Stimulated activated CD4-positive, alpha-beta T cell treated with anti-CD3 and anti-CD28 coated beads, Interleukin-4, amount 100 ng/mL, for 4 hours (primary cell): ENCODE data around the gene ZNF138.

ENCODE experiments used
- DNase-seq, 2 experiments: peaks; one replicate each; pipeline ENCODE4 v3.0.0-alpha.2; 2020

Gene ZNF138

DNA sequence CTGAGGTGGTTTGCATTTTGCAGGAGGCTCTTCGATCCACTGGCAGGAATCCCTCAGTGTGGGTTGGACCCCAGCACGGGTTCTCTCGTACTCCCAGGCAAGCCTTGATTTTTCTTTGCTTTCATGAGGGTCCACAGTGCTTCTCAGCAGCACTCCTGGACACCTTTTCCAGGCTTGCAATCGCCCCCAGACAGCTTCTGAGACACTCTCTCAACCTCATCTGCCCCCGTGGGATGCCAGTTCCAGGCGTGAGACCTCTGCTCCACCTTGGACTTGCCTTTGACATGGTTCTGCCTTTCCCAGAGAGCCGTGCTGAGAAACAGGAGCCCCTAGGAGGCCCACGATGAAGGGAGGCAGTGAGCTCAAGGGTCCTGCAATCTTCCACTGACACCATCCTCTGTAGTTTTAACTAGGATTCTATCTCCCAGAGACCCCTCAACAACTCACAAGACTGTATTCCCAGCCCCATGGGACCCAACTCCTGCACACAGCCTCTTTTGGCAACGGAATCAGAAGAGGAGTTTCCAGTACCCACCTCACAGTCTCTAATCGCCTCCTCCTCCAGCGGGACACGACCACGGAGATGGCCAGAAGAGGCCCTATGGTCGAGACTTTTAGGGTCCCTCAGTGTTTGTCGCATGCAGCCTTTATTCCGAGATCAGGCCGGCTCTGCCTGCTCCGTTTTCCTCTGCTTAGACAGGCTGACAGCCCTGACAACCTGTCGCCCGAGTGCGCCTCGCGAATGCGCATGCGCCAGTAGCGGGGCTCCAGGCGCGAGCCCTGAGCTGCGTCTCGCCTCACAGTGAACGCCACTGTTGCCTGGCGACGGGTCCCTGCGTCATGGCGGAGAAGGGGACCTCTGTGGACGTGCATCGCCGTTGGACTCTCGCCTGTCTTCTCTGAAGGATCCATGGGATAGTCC is 82.8 kb downstream of the ZNF138 start:
- DNase-seq, result peak; percentile 69 to 74

DNA sequence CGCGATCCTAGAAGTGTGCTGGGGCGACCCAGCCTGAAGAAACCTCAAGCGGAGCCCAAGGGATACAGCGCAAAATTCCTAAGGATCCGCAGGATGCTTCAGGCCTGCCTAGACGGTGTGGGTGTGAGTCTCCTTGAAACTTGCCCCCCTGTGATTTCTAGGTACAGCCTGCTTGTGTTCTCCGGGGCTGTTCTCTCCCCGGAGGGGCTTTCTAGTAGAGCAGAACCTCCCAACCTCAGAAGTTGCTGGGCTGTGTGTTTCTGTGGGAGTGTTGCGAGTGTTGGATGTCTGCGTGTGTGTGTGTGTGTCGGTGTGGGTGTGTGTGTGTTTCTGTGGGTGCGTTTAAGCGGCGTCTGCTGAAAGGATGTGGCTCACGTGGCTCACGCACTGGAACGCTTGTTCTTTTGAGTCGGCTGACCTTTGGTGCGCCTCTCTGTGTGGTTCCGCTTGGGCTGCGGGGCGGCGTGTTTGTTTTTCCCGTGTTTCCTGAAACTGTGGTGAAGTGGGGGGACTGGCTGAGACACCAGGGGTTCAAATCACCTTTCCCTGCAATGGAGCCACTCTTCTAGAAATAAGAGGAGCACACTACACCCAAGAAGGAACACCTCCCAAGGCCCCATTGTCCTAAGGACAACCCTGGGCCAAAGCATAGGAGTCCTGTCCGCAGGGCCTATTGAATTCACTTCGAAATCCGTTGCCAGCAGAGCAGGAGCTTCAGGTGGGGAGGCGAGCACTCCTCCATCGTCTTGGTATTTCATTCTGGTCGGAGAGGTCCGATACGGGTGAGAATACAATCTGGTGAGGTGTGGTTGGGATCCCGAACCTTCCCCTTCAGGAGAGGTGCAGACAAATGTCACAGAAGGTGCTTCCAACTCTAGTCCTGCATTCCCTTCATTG is 83.7 kb downstream of the ZNF138 start:
- DNase-seq, result no peak

DNA sequence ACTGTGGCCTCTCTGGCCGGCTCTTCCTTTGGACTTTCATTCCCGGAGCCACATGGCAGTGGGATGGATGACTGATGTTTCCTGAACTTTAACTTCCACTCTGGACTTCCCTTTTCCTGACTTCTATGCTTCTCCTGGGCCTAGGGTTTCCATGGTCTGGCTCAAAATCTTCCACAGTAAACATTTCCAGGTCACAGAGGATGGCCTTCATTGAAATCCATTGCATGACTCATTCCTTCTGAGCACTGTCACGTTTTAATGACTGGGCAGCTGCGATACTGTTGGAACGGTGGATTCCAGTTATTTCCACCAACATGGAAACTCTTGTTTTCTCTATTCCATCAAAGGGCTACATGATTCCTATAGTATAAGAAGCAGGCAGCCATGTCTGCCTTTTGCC is 84.5 kb downstream of the ZNF138 start:
- DNase-seq, result no peak

DNA sequence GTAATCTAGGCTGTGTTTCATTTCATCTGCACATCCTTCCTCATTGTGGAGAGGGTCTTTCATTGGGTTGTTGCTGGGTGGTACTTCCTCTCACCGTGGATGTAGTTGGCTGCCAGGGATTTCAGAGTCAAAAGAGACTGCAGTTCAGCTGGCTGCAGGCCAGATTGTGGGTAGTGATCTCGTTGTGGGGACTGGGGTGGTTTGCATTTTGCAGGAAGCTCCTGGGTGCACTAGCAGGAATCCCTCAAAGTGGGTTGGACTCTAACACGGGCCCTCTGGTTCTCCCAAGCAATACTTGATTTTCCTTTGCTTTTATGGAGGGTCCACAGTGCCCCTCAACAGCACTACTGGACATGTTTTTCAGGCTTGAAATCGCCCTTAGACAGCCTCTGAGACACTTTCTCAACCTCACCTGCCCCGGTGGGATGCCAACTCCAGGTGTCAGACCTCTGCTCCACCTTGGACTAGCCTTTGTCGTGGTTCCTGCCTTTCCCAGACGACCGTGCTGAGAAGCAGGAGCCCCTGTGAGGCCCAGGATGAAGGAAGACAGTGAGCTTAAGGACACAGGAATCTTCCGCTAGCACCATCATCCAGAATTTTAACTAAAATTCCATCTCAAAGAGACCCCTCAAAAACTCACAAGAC is 85.0 kb downstream of the ZNF138 start:
- no peak for DNase-seq

DNA sequence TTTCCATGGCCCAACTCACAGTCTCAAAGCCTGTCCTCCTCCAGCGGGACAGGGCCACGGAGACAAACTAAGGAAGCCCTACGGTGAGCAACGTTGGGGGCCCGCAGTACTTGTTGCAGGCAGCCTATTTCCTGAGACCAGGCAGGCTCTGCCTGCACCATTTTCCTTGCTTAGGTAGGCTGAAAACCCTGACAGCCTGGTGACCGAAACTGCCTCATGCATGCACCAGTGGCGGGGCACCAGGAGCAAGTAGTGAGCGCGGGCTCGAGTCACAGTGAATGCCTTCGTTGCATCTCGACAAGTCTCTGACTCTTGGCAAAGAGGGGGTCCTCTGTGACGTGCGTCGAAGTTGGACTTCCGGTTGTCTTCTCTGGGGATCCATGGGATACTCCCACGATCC is 85.6 kb downstream of the ZNF138 start:
- DNase-seq, result no peak

DNA sequence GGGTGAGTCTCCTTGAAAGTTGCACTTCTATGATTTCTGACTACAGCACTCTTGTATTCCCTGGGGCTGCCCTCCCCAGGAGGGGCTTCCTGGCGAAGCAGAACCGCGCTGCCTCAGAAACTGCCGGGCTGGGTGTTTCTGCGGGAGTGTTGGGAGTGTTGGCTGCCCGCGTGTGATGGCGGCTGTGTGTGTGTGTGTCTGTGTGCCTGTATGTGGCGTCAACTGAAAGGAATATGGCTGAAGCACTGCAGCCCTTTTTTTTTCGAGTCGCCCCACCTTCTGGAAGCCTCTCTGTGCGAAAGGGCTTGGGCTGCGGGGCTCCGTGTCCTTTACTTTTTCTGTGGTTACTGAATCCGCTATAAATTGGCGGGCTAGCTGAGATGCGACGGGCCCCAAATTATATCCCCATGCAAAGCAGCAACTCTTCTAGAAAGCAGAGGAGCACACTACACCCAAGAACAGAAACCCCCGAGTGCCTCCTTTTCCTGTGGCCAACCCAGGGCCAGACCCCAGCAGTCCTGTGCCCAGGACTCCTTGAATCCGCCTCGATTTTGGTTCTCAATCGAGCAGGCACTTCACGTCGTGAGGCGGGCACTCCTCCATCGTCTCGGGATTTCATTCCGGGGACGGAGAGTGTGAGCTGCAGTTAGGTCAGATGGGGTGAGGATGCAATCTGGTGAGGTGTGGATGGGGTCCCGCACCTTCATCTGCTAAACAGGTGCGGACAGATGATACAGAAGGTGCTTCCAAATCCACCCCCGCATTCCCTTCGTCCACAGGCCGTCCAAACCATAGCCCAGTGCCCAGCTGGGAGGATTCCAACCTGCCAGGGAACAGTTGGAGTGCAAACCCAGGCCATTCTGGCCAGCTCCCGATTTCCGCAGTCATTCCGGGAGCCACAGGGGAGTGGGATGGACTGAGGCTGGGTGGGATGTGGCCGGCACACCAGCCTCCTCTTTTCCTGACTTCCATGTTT is 86.4 kb downstream of the ZNF138 start:
- DNase-seq, result no peak

DNA sequence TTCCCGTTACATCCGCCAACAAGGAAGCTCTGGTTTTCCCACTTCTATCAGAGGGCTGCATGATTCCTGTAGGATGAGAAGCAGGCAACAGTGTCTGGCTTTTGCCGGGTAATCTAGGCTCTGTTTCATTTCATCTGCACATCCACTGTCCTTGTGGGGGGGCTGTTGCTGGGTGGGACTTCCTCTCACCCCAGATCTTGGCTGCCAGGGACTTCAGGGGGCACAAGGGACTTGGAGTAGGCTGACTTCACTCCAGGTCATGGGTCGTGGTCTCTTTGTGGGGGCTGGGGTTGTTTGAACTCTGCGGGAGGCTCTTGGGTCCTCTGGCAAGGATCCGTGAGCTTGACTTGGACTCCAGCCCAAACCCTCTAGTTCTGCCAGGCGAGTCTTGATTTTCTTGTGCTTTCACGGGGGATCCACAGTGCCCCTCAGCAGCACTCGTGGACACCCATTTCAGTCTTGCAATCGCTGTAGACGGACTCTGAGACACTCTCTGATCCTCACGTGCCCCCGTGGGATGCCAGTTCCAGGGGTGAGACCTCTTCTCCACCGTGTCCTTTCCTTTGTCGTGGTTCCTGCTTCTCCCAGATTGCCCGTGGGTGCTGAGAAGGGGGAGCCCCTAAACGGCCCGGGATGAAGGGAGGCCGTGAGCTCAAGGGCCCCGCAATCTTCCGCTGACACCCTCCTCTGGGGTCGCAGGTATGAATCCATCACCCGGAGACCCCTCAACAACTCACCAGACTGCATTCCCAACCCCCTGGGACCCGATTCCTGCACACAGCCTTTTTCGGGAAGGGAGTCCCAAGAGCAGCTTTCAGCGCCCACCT is 87.4 kb downstream of the ZNF138 start:
- no peak for DNase-seq

DNA sequence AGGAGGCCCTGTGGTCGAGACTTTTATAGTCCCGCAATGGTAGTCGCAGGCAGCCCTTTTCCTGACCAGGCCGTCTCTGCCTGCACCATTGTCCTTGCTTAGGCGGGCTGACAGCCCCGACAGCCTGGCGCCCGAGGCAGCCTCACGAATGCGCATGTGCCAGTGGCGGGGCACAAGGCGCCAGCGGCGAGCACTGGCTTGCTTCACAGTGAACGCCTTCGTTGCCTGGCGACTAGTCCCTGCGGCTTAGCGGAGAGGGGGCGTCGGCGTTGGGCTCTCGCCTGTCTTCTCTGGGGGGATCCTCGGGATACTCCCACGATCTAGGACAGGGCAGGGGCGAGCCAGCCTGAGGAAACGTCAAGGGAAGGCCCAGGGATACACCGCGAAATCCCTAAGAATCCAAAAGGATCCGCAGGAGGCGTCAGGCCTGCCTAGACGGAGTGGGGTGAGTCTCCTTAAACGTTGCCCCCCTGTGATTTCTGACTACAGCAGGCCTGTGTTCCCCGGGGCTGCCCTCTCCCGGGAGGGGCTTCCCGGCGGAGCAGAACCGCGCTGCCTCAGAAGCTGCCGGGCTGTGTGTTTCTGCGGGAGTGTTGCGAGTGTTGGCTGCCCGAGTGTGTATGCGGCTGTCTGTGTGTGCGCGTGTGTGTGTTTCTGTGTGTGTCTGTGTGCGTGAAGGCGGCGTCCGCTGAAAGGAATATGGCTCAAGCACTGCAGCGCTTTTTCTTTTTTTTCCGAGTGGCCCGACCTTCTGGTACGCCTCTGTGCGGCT is 88.3 kb downstream of the ZNF138 start:
- DNase-seq, result peak; percentile 18 to 38
